Gastrocnemius medialis (tissue), 4 donors: ENCODE measurements around the gene SKIC2.

Source experiments
- POLR2A ChIP-seq, 2 donors: fragments of 450-650 bp; IDR thresholded peaks; one replicate each; pipeline ENCODE4 v1.6.1; 2017; ENCODE audit warnings: antibody characterized with exemption in 2 of 2, mild to moderate bottlenecking in 2 of 2, moderate library complexity in 2 of 2
- TF ChIP-seq, protein P1 (sequence below), 5 experiments: fragments of 450-650 bp in 3 of 5; fragments of 200-600 bp in 2 of 5; sonication (generic) in 2 of 5; IDR thresholded peaks in 4 of 5; conservative IDR thresholded peaks in 1 of 5; 1 replicate in 4 of 5; 2 replicates in 1 of 5; pipeline ENCODE4 v1.5.1; 2016 to 2019; ENCODE audit warnings: antibody characterized with exemption in 5 of 5, mild to moderate bottlenecking in 3 of 5, moderate library complexity in 3 of 5

DNA sequence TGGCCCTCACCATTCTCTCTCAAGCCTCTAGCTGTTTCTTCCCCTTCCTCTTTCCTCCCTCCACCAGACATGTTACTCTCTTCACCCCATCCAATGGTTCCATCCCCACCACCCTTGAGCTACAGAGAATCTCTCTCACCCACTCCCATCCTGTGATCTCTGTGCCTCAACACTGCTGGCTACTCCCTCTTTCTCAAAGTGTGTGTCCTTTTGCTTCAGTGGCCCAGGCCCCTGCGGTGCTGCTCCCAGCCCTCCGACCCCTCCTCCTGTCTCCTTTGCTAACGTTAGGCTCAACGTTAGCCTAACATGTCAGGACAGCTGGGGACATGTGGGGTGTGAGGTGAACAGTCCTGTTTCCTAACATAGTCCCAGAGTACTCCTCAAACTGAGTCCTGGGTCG, 6.1 kb upstream of the SKIC2 start:
- TF ChIP-seq POLR2A (IDR thresholded peaks at IDR 0.05) = no peak
- TF ChIP-seq, protein P1, sequence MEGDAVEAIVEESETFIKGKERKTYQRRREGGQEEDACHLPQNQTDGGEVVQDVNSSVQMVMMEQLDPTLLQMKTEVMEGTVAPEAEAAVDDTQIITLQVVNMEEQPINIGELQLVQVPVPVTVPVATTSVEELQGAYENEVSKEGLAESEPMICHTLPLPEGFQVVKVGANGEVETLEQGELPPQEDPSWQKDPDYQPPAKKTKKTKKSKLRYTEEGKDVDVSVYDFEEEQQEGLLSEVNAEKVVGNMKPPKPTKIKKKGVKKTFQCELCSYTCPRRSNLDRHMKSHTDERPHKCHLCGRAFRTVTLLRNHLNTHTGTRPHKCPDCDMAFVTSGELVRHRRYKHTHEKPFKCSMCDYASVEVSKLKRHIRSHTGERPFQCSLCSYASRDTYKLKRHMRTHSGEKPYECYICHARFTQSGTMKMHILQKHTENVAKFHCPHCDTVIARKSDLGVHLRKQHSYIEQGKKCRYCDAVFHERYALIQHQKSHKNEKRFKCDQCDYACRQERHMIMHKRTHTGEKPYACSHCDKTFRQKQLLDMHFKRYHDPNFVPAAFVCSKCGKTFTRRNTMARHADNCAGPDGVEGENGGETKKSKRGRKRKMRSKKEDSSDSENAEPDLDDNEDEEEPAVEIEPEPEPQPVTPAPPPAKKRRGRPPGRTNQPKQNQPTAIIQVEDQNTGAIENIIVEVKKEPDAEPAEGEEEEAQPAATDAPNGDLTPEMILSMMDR (IDR thresholded peaks at IDR 0.05 in 4 of 5, conservative IDR thresholded peaks at IDR 0.05 in 1 of 5) = no peak
